A673 (cell line): ENCODE results near the gene CKAP4. TPM values are rescaled to one million over a fixed set of nuclear protein-coding genes. Genes with fewer than 3 reads are reported as not detected.

ENCODE experiments used
- BruUV-seq: library from RNA; stranded (reverse); fragments of 400-500 nt; replicated peaks from 2 replicates; lab custom pipeline; 2021; lab: Mats Ljungman, UMichigan
- CTCF ChIA-PET: fragments of 300-600 bp; sonication (Branson Sonifier 250); formaldehyde crosslinking; loops from one replicate; lab custom pipeline; 2022; ENCODE audit warnings: antibody characterized with exemption; lab: Charles Lee
- POLR2A ChIA-PET: fragments of 300-600 bp; sonication (Branson Sonifier 250); formaldehyde crosslinking; loops from one replicate; lab custom pipeline; 2022; ENCODE audit warnings: antibody characterized with exemption; ENCODE audit not compliant: low non-redundant PET; lab: Charles Lee
- DNase-seq: peaks from one replicate; pipeline ENCODE4 v3.0.0-alpha.2; 2015; ENCODE audit warnings: low spot score
- H3K27ac ChIP-seq: fragments of 200-600 bp; sonication (generic); 2 replicates; pipeline ENCODE4 v1.5.1; 2016; ENCODE audit warnings: mixed run types, low read depth, mild to moderate bottlenecking, mixed read lengths, antibody characterized with exemption, low read length; ENCODE audit not compliant: poor library complexity, severe bottlenecking
- H3K27me3 ChIP-seq: fragments of 200-600 bp; sonication (generic); replicated peaks from 2 replicates; pipeline ENCODE4 v1.6.1; 2017; ENCODE audit warnings: mixed run types, low read depth, mild to moderate bottlenecking, mixed read lengths, antibody characterized with exemption, low read length; ENCODE audit not compliant: insufficient read depth, poor library complexity
- H3K36me3 ChIP-seq: fragments of 200-600 bp; sonication (generic); 2 replicates; pipeline ENCODE4 v1.6.1; 2016; ENCODE audit warnings: mixed run types, mild to moderate bottlenecking, mixed read lengths, antibody characterized with exemption, low read length; ENCODE audit not compliant: insufficient read depth, poor library complexity, severe bottlenecking
- H3K4me1 ChIP-seq: fragments of 200-600 bp; sonication (generic); 2 replicates; pipeline ENCODE4 v1.6.1; 2017; ENCODE audit warnings: mixed run types, mild to moderate bottlenecking, mixed read lengths, antibody characterized with exemption, low read length; ENCODE audit not compliant: insufficient read depth, poor library complexity, severe bottlenecking
- H3K4me3 ChIP-seq: fragments of 200-600 bp; sonication (generic); 2 replicates; pipeline ENCODE4 v1.5.1; 2016; ENCODE audit warnings: low read depth, mixed run types, mild to moderate bottlenecking, mixed read lengths, low read length; ENCODE audit not compliant: poor library complexity, severe bottlenecking
- H3K9me3 ChIP-seq: fragments of 200-600 bp; sonication (generic); 2 replicates; pipeline ENCODE4 v1.6.1; 2016; ENCODE audit warnings: mixed run types, low read depth, mild to moderate bottlenecking, mixed read lengths, antibody characterized with exemption, low read length; ENCODE audit not compliant: poor library complexity, severe bottlenecking
- CTCF ChIP-seq: fragments of 300-800, 200-600 bp; sonication (generic); conservative IDR thresholded peaks from 2 replicates; pipeline ENCODE4 v1.5.1; 2017; ENCODE audit warnings: low read depth, mild to moderate bottlenecking, antibody characterized with exemption, low read length, moderate library complexity, mixed read lengths
- EZH2 ChIP-seq: fragments of 200-600 bp; sonication (generic); IDR thresholded peaks from 2 replicates; pipeline ENCODE4 v1.6.1; 2017; ENCODE audit warnings: borderline replicate concordance, low read depth, mild to moderate bottlenecking, mixed read lengths, antibody characterized with exemption, low read length; ENCODE audit not compliant: poor library complexity, severe bottlenecking
- intact Hi-C: fragments of 100-400 bp; cut with micrococcal nuclease; formaldehyde crosslinking; loops from one replicate; pipeline ENCODE4 v1.10.0; 2022; ENCODE audit not compliant: unreplicated experiment
- total RNA-seq: library from RNA; stranded (reverse); gene quantifications from 2 replicates; pipeline ENCODE4 v1.2.3, GENCODE V29; 2021

The CKAP4 gene
- total RNA-seq, 1 experiment from 2014 or later, result 81.8 TPM

GRCh38 chr12:106275458-106275857, 27.6 kb upstream of the CKAP4 start:
- intact Hi-C loops, result no loop called here
- no peak for DNase-seq
- Histone ChIP-seq H3K4me1 (no peaks in the 10 kb centered on the region), H3K27me3 (no peaks in the 10 kb centered on the region), H3K36me3 (no peaks in the 10 kb centered on the region), H3K9me3 (no peaks in the 10 kb centered on the region), H3K4me3 (no peak overlapping the region), H3K27ac (no peak overlapping the region)
- POLR2A ChIA-PET, result no interaction called here
- no peak for TF ChIP-seq CTCF
- CTCF ChIA-PET, result no interaction called here
- BruUV-seq, result no TSS peak

- no peak for DNase-seq
- no peak for TF ChIP-seq EZH2
- no peak for TF ChIP-seq CTCF
- Histone ChIP-seq H3K27ac (no peak overlapping the region), H3K4me1 (no peaks in the 10 kb centered on the region), H3K27me3 (no peaks in the 10 kb centered on the region), H3K9me3 (no peaks in the 10 kb centered on the region), H3K36me3 (no peaks in the 10 kb centered on the region), H3K4me3 (no peak overlapping the region)
- POLR2A ChIA-PET, result no interaction called here
- intact Hi-C loops, result no loop called here
- BruUV-seq, result no TSS peak
- CTCF ChIA-PET, result no interaction called here
These were observed 26.8 kb upstream of the CKAP4 start for GRCh38 chr12:106274575-106275121.

- no peak overlapping the region for H3K4me3 ChIP-seq
- intact Hi-C loops, result no loop called here
- no peaks in the 10 kb centered on the region for H3K27me3 ChIP-seq
- H3K36me3 ChIP-seq, result no peaks in the 10 kb centered on the region
- TF ChIP-seq EZH2, result no peak
- no peak for TF ChIP-seq CTCF
- no TSS peak for BruUV-seq
- H3K27ac ChIP-seq, result no peak overlapping the region
- no peaks in the 10 kb centered on the region for H3K4me1 ChIP-seq
- no peak for DNase-seq
- no peaks in the 10 kb centered on the region for H3K9me3 ChIP-seq
- ChIA-PET CTCF (interaction anchor here (0.6 kb wide), 1 partner anchor 9 kb away, joined by 3 read pairs; no protein-coding TSS in a partner anchor), POLR2A (interaction anchor here (0.7 kb wide), 1 partner anchor 321 kb away, joined by 3 read pairs; no protein-coding TSS in a partner anchor)
These were observed 26.2 kb upstream of the CKAP4 start for GRCh38 chr12:106274012-106274411.
